GM12878 (cell line): ENCODE data around the gene NEAT1. TPM values are rescaled to one million over a fixed set of nuclear protein-coding genes. Genes with fewer than 3 reads are reported as not detected.
A peak's percentile ranks its signal among the peaks of the same experiment; 100 is the strongest.

Source experiments
- ATAC-seq: fragments of 200-7000 bp; cut with Tn5 transposase; 3 replicates; pipeline ENCODE4 v1.9.1; 2020; ENCODE audit warnings: mild to moderate bottlenecking, moderate library complexity
- BruUV-seq: library from RNA; stranded (reverse); fragments of 400-500 nt; replicated peaks from 2 replicates; lab custom pipeline; 2021; lab: Mats Ljungman, UMichigan
- CTCF ChIA-PET: fragments of 300-600 bp; sonication (Branson Sonifier 250); formaldehyde crosslinking; extraction: SDS; loops from one replicate; lab custom pipeline; 2021; ENCODE audit warnings: inconsistent platforms; lab: Yijun Ruan, JAX
- POLR2A ChIA-PET: fragments of 350-600 bp; formaldehyde crosslinking; extraction: SDS; loops from one replicate; lab custom pipeline; 2021; ENCODE audit warnings: inconsistent platforms; lab: Charles Lee
- RAD21 ChIA-PET: fragments of 300-600 bp; sonication (Branson Sonifier 250); formaldehyde crosslinking; loops from one replicate; lab custom pipeline; 2023; ENCODE audit warnings: antibody characterized with exemption; ENCODE audit not compliant: unreplicated experiment; lab: Charles Lee
- SMC1A ChIA-PET: fragments of 300-600 bp; sonication (Branson Sonifier 250); formaldehyde crosslinking; loops from one replicate; lab custom pipeline; 2023; ENCODE audit not compliant: unreplicated experiment, uncharacterized antibody; lab: Charles Lee
- DNase-seq: peaks from one replicate; pipeline ENCODE4 v3.0.0-alpha.2; 2011; ENCODE audit warnings: low read depth, low spot score
- FAIRE-seq: peaks from 3 replicates; lab custom pipeline; 2011; peaks lifted over from hg19 to GRCh38; lab: Jason Lieb, UNC
- H2AFZ ChIP-seq: 2 replicates; pipeline ENCODE4 v1.6.0; 2011; ENCODE audit warnings: low read depth, low read length, control low read depth; ENCODE audit not compliant: control insufficient read depth
- H3K27ac ChIP-seq: 2 replicates; pipeline ENCODE4 v1.5.1; 2011; ENCODE audit warnings: control low read depth; ENCODE audit not compliant: control insufficient read depth, insufficient read depth
- H3K27me3 ChIP-seq, 2 experiments: replicated peaks in 1 of 2; 2 replicates each; pipeline versions ENCODE4 v1.6.0 to v1.6.1; 2011; ENCODE audit warnings: low read length in 1 of 2; ENCODE audit not compliant: control insufficient read depth in 2 of 2, insufficient read depth in 2 of 2
- H3K36me3 ChIP-seq, 2 experiments: 2 replicates each; pipeline ENCODE4 v1.5.1; 2011; ENCODE audit warnings: low read length in 1 of 2; ENCODE audit not compliant: control insufficient read depth in 2 of 2, insufficient read depth in 2 of 2
- H3K4me1 ChIP-seq: 2 replicates; pipeline ENCODE4 v1.6.1; 2011; ENCODE audit warnings: mild to moderate bottlenecking, low read length, moderate library complexity, mixed read lengths; ENCODE audit not compliant: control insufficient read depth, insufficient read depth
- H3K4me2 ChIP-seq: 2 replicates; pipeline ENCODE4 v1.6.0; 2011; ENCODE audit warnings: control low read depth; ENCODE audit not compliant: control insufficient read depth, insufficient read depth
- H3K4me3 ChIP-seq: fragments of 200-600 bp; sonication (generic); 2 replicates; pipeline ENCODE4 v1.5.1; 2016
- H3K79me2 ChIP-seq: 2 replicates; pipeline ENCODE4 v1.6.0; 2011; ENCODE audit warnings: low read length; ENCODE audit not compliant: control insufficient read depth, insufficient read depth
- H3K9ac ChIP-seq: 2 replicates; pipeline ENCODE4 v1.8.0; 2011; ENCODE audit warnings: low read length, control low read depth, mixed read lengths; ENCODE audit not compliant: control insufficient read depth, insufficient read depth
- H3K9me3 ChIP-seq: replicated peaks from 3 replicates; pipeline ENCODE4 v1.5.1; 2011; ENCODE audit warnings: mild to moderate bottlenecking, low read length; ENCODE audit not compliant: control insufficient read depth, insufficient read depth
- H4K20me1 ChIP-seq: 2 replicates; pipeline ENCODE4 v1.6.0; 2011; ENCODE audit not compliant: control insufficient read depth, insufficient read depth
- ASH2L ChIP-seq: fragments of 300-600, 200-600 bp; sonication (generic); IDR thresholded peaks from 2 replicates; pipeline ENCODE4 v1.6.1; 2017; ENCODE audit warnings: low read depth, mild to moderate bottlenecking, borderline replicate concordance
- BCL3 ChIP-seq: IDR thresholded peaks from 2 replicates; pipeline ENCODE4 v1.6.1; 2011; ENCODE audit warnings: borderline replicate concordance, low read depth, mild to moderate bottlenecking, moderate library complexity, low read length; ENCODE audit not compliant: insufficient read depth, poor library complexity, severe bottlenecking
- CHD1 ChIP-seq: IDR thresholded peaks from 2 replicates; pipeline ENCODE4 v1.6.1; 2012; ENCODE audit warnings: low read depth, low read length, improper control_type of control experiment
- CREB1 ChIP-seq: IDR thresholded peaks from 2 replicates; pipeline ENCODE4 v1.6.1; 2012; ENCODE audit warnings: low read depth, mild to moderate bottlenecking, inconsistent platforms
- ESRRA ChIP-seq: IDR thresholded peaks from 2 replicates; pipeline ENCODE4 v1.6.1; 2012; ENCODE audit warnings: mild to moderate bottlenecking, low read length, improper control_type of control experiment
- ETV6 ChIP-seq, 2 experiments: fragments of 450-650 bp in 1 of 2; IDR thresholded peaks in 1 of 2; conservative IDR thresholded peaks in 1 of 2; 2 replicates each; pipeline ENCODE4 v1.6.1; 2014; ENCODE audit warnings: antibody characterized with exemption in 1 of 2, borderline replicate concordance in 1 of 2, low read depth in 1 of 2, mild to moderate bottlenecking in 1 of 2, moderate library complexity in 1 of 2
- HSF1 ChIP-seq: fragments of 150-350 bp; IDR thresholded peaks from 2 replicates; pipeline ENCODE4 v1.6.1; 2014; ENCODE audit warnings: mild to moderate bottlenecking, low read depth, low read length
- IRF5 ChIP-seq: fragments of 450-650 bp; IDR thresholded peaks from 2 replicates; pipeline ENCODE4 v1.6.1; 2017; ENCODE audit warnings: borderline replicate concordance
- NFYB ChIP-seq: IDR thresholded peaks from 2 replicates; pipeline ENCODE4 v1.6.1; 2011; ENCODE audit warnings: low read depth, mild to moderate bottlenecking, low read length, improper control_type of control experiment, moderate library complexity; ENCODE audit not compliant: insufficient read depth
- NRF1 ChIP-seq: conservative IDR thresholded peaks from 2 replicates; pipeline ENCODE4 v1.6.1; 2011; ENCODE audit warnings: mild to moderate bottlenecking, low read depth, low read length, improper control_type of control experiment
- PAX8 ChIP-seq: fragments of 450-650 bp; IDR thresholded peaks from 2 replicates; pipeline ENCODE4 v1.6.1; 2017; ENCODE audit warnings: mild to moderate bottlenecking, moderate library complexity
- POU2F2 ChIP-seq: IDR thresholded peaks from 3 replicates; pipeline ENCODE4 v1.6.1; 2011; ENCODE audit warnings: low read depth, mild to moderate bottlenecking, low read length, borderline replicate concordance
- RUNX3 ChIP-seq: IDR thresholded peaks from 2 replicates; pipeline ENCODE4 v1.6.1; 2012; ENCODE audit warnings: low read length, inconsistent platforms
- SUZ12 ChIP-seq: fragments of 200-600 bp; sonication (generic); IDR thresholded peaks from one replicate; pipeline ENCODE4 v1.6.1; 2018; ENCODE audit warnings: antibody characterized with exemption, mild to moderate bottlenecking; ENCODE audit not compliant: unreplicated experiment
- TBL1XR1 ChIP-seq: IDR thresholded peaks from 2 replicates; pipeline ENCODE4 v1.6.1; 2012; ENCODE audit warnings: low read depth, low read length, improper control_type of control experiment
- TCF12 ChIP-seq: IDR thresholded peaks from 2 replicates; pipeline ENCODE4 v1.6.1; 2011; ENCODE audit warnings: low read depth, mild to moderate bottlenecking, low read length
- ZNF24 ChIP-seq: fragments of 450-650 bp; IDR thresholded peaks from 2 replicates; pipeline ENCODE4 v1.6.1; 2017; ENCODE audit warnings: antibody characterized with exemption, mild to moderate bottlenecking
- ZNF622 ChIP-seq: fragments of 450-650 bp; IDR thresholded peaks from 2 replicates; pipeline ENCODE4 v1.6.1; 2017; ENCODE audit warnings: mild to moderate bottlenecking, inconsistent platforms
- WGBS: methylation state at CpG from one replicate; pipeline ENCODE4 v1.1.6; 2016; ENCODE audit warnings: low lambda C conversion rate; ENCODE audit not compliant: insufficient replicate concordance, insufficient coverage; ENCODE audit errors: missing lambda C conversion rate; 5-methylcytosine and 5-hydroxymethylcytosine counted together
- in situ Hi-C: fragments of 300-500 bp; cut with MboI; formaldehyde crosslinking; loops from 9 replicates; pipeline ENCODE4 v1.14.3; 2018; ENCODE audit warnings: mixed read lengths
- intact Hi-C: fragments of 100-400 bp; cut with micrococcal nuclease; formaldehyde crosslinking; loops from one replicate; pipeline ENCODE4 v1.14.2; 2022; ENCODE audit not compliant: unreplicated experiment
- polyA plus RNA-seq, 11 experiments: library from polyadenylated mRNA; depleted of rRNA in 4 of 11; unstranded in 6 of 11; stranded (reverse) in 5 of 11; fragments of >200 nt; fragmentation: Nextera tagmentation in 4 of 11; fragmentation: Illumina TruSeq in 1 of 11; extraction: Ambion mirVana in 4 of 11; extraction: Trizol in 1 of 11; gene quantifications; 1 replicate in 1 of 11; 2 replicates in 10 of 11; pipeline versions ENCODE4 v1.2.1 to v1.2.3, GENCODE V29; 2011 to 2016; ENCODE audit warnings: inconsistent platforms in 2 of 11, missing spikeins in 2 of 11, low read depth in 1 of 11
- total RNA-seq, 4 experiments: library from RNA; depleted of rRNA in 3 of 4; stranded (reverse); fragments of >200 nt in 3 of 4; fragmentation: Illumina TruSeq in 1 of 4; extraction: Trizol in 1 of 4; gene quantifications; 2 replicates each; pipeline versions ENCODE4 v1.2.1 to v1.2.3, GENCODE V29; 2013 to 2021

The NEAT1 gene
- total and polyA plus RNA-seq, 10 of the 15 experiments (the other 5 are each of a cell fraction or from before 2014, with no cell fraction given) = 13.6 to 328 (median 69.4) TPM

- H3K9me3 ChIP-seq = no peaks in the 10 kb centered on the region
- H3K27ac ChIP-seq = peak overlapping the region; percentile 100
- peak overlapping the region; percentile 99 for H3K9ac ChIP-seq
- DNase-seq (no peak), ATAC-seq (no peak), FAIRE-seq (no peak)
- peaks cover 18% of the 10 kb centered on the region for H4K20me1 ChIP-seq
- H3K4me1 ChIP-seq = peaks cover 36% of the 10 kb centered on the region
- peaks cover 100% of the 10 kb centered on the region for H3K79me2 ChIP-seq
- ChIA-PET CTCF (interaction anchor here (0.7 to 15.3 kb wide), 10 partner anchors 9 to 89 kb away, joined by 3 to 362 read pairs (median 3); partner anchors contain the start of gene MALAT1), POLR2A (interaction anchor here (0.5 to 13.6 kb wide), 17 partner anchors 8 to 213 kb away, joined by 3 to 323 read pairs (median 4); partner anchors contain the start of genes DPF2, FRMD8, MALAT1 and SIPA1), RAD21 (interaction anchor here (1.0 to 15.3 kb wide), 10 partner anchors 8 to 86 kb away, joined by 3 to 282 read pairs (median 7); partner anchors contain the start of gene MALAT1), SMC1A (interaction anchor here (0.7 to 12.7 kb wide), 10 partner anchors 8 to 82 kb away, joined by 3 to 232 read pairs (median 7); partner anchors contain the start of gene MALAT1)
- H3K4me2 ChIP-seq = peak overlapping the region; percentile 100
- H3K36me3 ChIP-seq = no peaks in the 10 kb centered on the region; a peak in 2 of 4 replicates
- intact Hi-C loops (loop anchor here (5.0 kb wide), 1 partner anchor 33 kb away; no protein-coding TSS in a partner anchor), in situ Hi-C loops (loop anchor here (10.0 kb wide), 1 partner anchor 560 kb away; no protein-coding TSS in a partner anchor)
- H3K27me3 ChIP-seq = no peaks in the 10 kb centered on the region
- BruUV-seq = no TSS peak
- under 1% methylated on average over 18 of the region's 18 CpGs for WGBS
- H2AFZ ChIP-seq = no peak overlapping the region
- peak overlapping the region; percentile 95 for H3K4me3 ChIP-seq
- TF ChIP-seq ZNF622 = no peak
- TF ChIP-seq ETV6 (conservative IDR thresholded peaks at IDR 0.05 in 1 of 2, IDR thresholded peaks at IDR 0.05 in 1 of 2; ENCODE audit: borderline replicate concordance in 1 of 2, low read depth in 1 of 2) = no peak
- TF ChIP-seq BCL3 = peak; percentile 35
- TF ChIP-seq TCF12 = 0 out of 2 replicates have a peak, but pooled peaks have one; percentile 4
- TF ChIP-seq NRF1 = no peak
- 0 out of 2 replicates have a peak, but pooled peaks have one; percentile 41 for TF ChIP-seq ESRRA
- no peak for TF ChIP-seq RUNX3
- TF ChIP-seq PAX8 = no peak
- TF ChIP-seq NFYB = no peak
- no peak for TF ChIP-seq SUZ12
- no peak for TF ChIP-seq ASH2L
- TF ChIP-seq ZNF24 = no peak
- TF ChIP-seq POU2F2 = peak; percentile 67
- TF ChIP-seq CREB1 = no peak
- TF ChIP-seq CHD1 = peak; percentile 50
- no peak for TF ChIP-seq IRF5
- no peak for TF ChIP-seq HSF1
- no peak; the same call in none of the 2 replicates for TF ChIP-seq TBL1XR1
These were observed 1.9 kb downstream of the NEAT1 start for GRCh38 chr11:65424205-65425104.
